ENCODE measurements around the gene NRP1. TPM values are rescaled to one million over a fixed set of nuclear protein-coding genes. Genes with fewer than 3 reads are reported as not detected.

NRP1 gene
- total and polyA plus RNA-seq, 4 donors, result 18.5 to 188 (median 71.7) TPM

- no peak for TF ChIP-seq CTCF (IDR thresholded peaks at IDR 0.05; ENCODE audit: control extremely low read depth, extremely low read depth)
- H3K27me3 ChIP-seq (ENCODE audit: control insufficient read depth in 3 of 3, insufficient read depth in 3 of 3, low read length in 2 of 3), result no peaks in the 10 kb centered on the region
- no peak overlapping the region for H3K4me3 ChIP-seq
- WGBS, 2 donors, result 86% methylated on average over 4 of the region's 4 CpGs
- H3K27ac ChIP-seq (ENCODE audit: low read depth in 1 of 2, low read length in 1 of 2), result peak overlapping the region in 1 of 2 donors; percentile 78
- H3K4me1 ChIP-seq (ENCODE audit: control insufficient read depth in 5 of 5, insufficient read depth in 5 of 5, low read length in 5 of 5), result peaks cover 11 to 41% (median 19%) of the 10 kb centered on the region in 5 donors
- H3K9ac ChIP-seq (ENCODE audit: insufficient read depth in 1 of 2, low read length in 2 of 2), result no peak overlapping the region
- no peak for DNase-seq
- no peaks in the 10 kb centered on the region for H3K9me3 ChIP-seq (ENCODE audit: control insufficient read depth in 4 of 4, insufficient read depth in 3 of 4, low read length in 3 of 4)
- peaks cover 0 to 9% (median 3%) of the 10 kb centered on the region in 4 donors for H3K36me3 ChIP-seq (ENCODE audit: control insufficient read depth in 4 of 4, insufficient read depth in 4 of 4, low read length in 4 of 4)
- ATAC-seq (ENCODE audit: insufficient read depth, low FRiP score), result no peak
Observed at GRCh38 chr10:33276282-33276923, 58.1 kb downstream of the NRP1 start.

DNA sequence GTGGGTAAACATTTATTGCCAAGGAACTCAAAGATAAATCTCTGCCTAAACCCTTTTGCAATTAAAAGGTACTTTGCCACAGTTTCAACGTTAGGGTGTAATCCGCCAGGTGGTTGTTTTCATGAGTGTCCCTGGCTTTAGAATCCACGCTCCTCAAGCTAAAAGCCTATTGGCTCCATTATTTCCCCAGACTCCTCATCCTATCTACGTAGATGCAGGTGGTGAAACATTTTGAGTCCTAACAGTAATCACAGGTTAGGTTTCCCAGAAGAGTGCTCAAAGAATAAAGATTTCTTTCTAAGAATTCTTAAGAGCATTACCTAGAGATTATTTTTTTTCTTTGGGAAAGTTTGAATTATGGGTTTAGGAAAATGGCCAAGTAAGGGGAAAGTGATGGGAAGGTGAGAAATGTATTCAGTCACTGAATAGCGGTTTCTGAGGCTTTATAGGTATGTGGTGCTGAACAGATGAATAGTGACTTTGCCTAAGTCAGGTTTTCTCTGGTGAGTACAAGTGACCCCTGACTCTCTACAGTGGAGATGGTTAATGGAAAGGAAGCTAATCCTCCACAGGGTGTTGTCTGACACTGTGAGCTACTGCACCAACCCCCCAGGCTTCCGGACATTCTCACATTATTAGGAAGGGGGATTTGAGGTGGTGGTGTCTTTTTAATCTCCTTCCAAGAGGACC, 60.2 kb downstream of the NRP1 start:
- TF ChIP-seq CTCF (IDR thresholded peaks at IDR 0.05; ENCODE audit: control extremely low read depth, extremely low read depth), result no peak
- DNase-seq (no peak), ATAC-seq (ENCODE audit: insufficient read depth, low FRiP score) (no peak)
- Histone ChIP-seq H3K36me3 (ENCODE audit: control insufficient read depth in 4 of 4, insufficient read depth in 4 of 4, low read length in 4 of 4) (peaks cover 0 to 13% (median 2%) of the 10 kb centered on the region in 4 donors), H3K4me3 (no peak overlapping the region), H3K4me1 (ENCODE audit: control insufficient read depth in 5 of 5, insufficient read depth in 5 of 5, low read length in 5 of 5) (peaks cover 12 to 36% (median 19%) of the 10 kb centered on the region in 5 donors), H3K9ac (ENCODE audit: insufficient read depth in 1 of 2, low read length in 2 of 2) (no peak overlapping the region), H3K27me3 (ENCODE audit: control insufficient read depth in 3 of 3, insufficient read depth in 3 of 3, low read length in 2 of 3) (no peaks in the 10 kb centered on the region), H3K9me3 (ENCODE audit: control insufficient read depth in 4 of 4, insufficient read depth in 3 of 4, low read length in 3 of 4) (no peaks in the 10 kb centered on the region), H3K27ac (ENCODE audit: low read depth in 1 of 2, low read length in 1 of 2) (peak overlapping the region; percentile 24 to 84)
- WGBS, 2 donors, result 68 to 82% methylated on average over 6 of the region's 6 CpGs

DNA sequence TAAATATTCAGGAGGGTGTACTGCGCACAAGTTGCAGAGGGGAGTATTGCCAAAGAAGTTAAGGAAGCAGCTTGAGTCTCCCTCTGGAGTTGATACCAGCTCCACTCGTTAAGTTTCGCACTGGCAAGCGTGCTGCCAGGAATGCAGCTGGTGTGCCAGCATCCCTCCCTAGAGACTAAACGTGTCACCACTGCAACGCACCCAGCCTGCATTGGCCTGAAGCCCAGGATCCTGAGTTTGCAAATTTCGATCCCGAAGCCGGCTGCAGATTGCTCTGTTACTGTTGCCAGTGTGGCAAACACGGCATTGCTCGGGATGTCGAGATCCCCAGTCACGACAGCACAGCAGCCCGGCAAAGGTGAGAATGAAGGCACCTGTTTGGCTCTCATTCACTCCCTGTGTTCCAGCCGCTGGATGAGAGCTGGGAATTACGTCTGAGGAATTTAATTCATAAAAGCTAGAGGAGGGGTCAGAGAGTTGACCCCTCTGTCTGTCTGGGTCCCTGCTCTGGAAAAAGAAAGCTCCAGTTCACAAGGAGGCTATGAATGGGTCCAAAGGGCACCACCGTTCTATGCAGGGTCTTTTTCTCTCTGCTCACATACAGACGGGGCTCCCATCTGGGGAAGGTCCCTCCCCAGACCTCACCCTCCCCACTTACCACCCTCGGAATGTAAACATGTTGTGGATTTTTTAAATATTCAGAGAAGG, 61.0 kb downstream of the NRP1 start:
- Histone ChIP-seq H3K9ac (ENCODE audit: insufficient read depth in 1 of 2, low read length in 2 of 2) (peak overlapping the region in 1 of 2 donors; percentile 2), H3K4me3 (no peak overlapping the region), H3K27ac (ENCODE audit: low read depth in 1 of 2, low read length in 1 of 2) (peak overlapping the region; percentile 84 to 91), H3K27me3 (ENCODE audit: control insufficient read depth in 3 of 3, insufficient read depth in 3 of 3, low read length in 2 of 3) (no peaks in the 10 kb centered on the region), H3K36me3 (ENCODE audit: control insufficient read depth in 4 of 4, insufficient read depth in 4 of 4, low read length in 4 of 4) (peaks cover 0 to 13% (median 2%) of the 10 kb centered on the region in 4 donors), H3K4me1 (ENCODE audit: control insufficient read depth in 5 of 5, insufficient read depth in 5 of 5, low read length in 5 of 5) (peaks cover 12 to 36% (median 19%) of the 10 kb centered on the region in 5 donors), H3K9me3 (ENCODE audit: control insufficient read depth in 4 of 4, insufficient read depth in 3 of 4, low read length in 3 of 4) (no peaks in the 10 kb centered on the region)
- ATAC-seq (ENCODE audit: insufficient read depth, low FRiP score) (peak; percentile 76), DNase-seq (peak; percentile 87 to 89 (median 88))
- TF ChIP-seq CTCF (IDR thresholded peaks at IDR 0.05; ENCODE audit: control extremely low read depth, extremely low read depth), result no peak
- WGBS, 2 donors, result 18 to 36% methylated on average over 19 of the region's 19 CpGs

All from lung (tissue), 12 donors.